ENCODE results near the gene KRTAP10-10.

GRCh38 chr21:44687671-44688070 is 50.5 kb downstream of the KRTAP10-10 start:
- TF ChIP-seq, protein P1, sequence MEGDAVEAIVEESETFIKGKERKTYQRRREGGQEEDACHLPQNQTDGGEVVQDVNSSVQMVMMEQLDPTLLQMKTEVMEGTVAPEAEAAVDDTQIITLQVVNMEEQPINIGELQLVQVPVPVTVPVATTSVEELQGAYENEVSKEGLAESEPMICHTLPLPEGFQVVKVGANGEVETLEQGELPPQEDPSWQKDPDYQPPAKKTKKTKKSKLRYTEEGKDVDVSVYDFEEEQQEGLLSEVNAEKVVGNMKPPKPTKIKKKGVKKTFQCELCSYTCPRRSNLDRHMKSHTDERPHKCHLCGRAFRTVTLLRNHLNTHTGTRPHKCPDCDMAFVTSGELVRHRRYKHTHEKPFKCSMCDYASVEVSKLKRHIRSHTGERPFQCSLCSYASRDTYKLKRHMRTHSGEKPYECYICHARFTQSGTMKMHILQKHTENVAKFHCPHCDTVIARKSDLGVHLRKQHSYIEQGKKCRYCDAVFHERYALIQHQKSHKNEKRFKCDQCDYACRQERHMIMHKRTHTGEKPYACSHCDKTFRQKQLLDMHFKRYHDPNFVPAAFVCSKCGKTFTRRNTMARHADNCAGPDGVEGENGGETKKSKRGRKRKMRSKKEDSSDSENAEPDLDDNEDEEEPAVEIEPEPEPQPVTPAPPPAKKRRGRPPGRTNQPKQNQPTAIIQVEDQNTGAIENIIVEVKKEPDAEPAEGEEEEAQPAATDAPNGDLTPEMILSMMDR (IDR thresholded peaks at IDR 0.05): no peak
- TF ChIP-seq POLR2A (IDR thresholded peaks at IDR 0.05): no peak

Data from body of pancreas (tissue), 4 donors.